Urinary bladder (tissue), 4 donors: Measurements from ENCODE around the gene ARPC5L. TPM values are rescaled to one million over a fixed set of nuclear protein-coding genes. Genes with fewer than 3 reads are reported as not detected.
A peak's percentile ranks its signal among the peaks of the same experiment; 100 is the strongest.

Source experiments
- DNase-seq: peaks from one replicate; pipeline ENCODE4 v3.0.0-alpha.2; 2015; ENCODE audit errors: extremely low spot score
- H3K27ac ChIP-seq: one replicate; pipeline ENCODE4 v1.5.1; 2013; ENCODE audit warnings: low read depth, mild to moderate bottlenecking, moderate library complexity
- H3K36me3 ChIP-seq: one replicate; pipeline ENCODE4 v1.6.1; 2013; ENCODE audit warnings: mild to moderate bottlenecking, moderate library complexity; ENCODE audit not compliant: insufficient read depth
- H3K4me1 ChIP-seq: one replicate; pipeline ENCODE4 v1.6.1; 2013; ENCODE audit warnings: mild to moderate bottlenecking, moderate library complexity; ENCODE audit not compliant: insufficient read depth
- H3K4me3 ChIP-seq: one replicate; pipeline ENCODE4 v1.5.1; 2013; ENCODE audit warnings: low read depth, low read length
- WGBS: extraction: QIAGEN DNeasy Blood & Tissue Kit; methylation state at CpG from one replicate; pipeline ENCODE4 v1.1.7; 2013; 5-methylcytosine and 5-hydroxymethylcytosine counted together
- polyA plus RNA-seq: library from polyadenylated mRNA; stranded (reverse); fragments of 200-250 nt; gene quantifications from one replicate; pipeline ENCODE4 v1.2.3, GENCODE V29; 2013
- total RNA-seq: library from RNA; depleted of rRNA; stranded (reverse); fragments of >200 nt; gene quantifications from one replicate; pipeline ENCODE4 v1.2.3, GENCODE V29; 2014
- donor health status: healthy with polysubstance abuse.
- donor health status: healthy.

ARPC5L gene
- total and polyA plus RNA-seq, 2 donors, result 8.8 to 30.3 TPM

- H3K4me1 ChIP-seq, result no peaks in the 10 kb centered on the region
- H3K36me3 ChIP-seq, result no peaks in the 10 kb centered on the region
- no peak for DNase-seq
- no peak overlapping the region for H3K27ac ChIP-seq
- 61% methylated on average over 13 of the region's 13 CpGs for WGBS
- H3K4me3 ChIP-seq, result no peak overlapping the region
Observed at GRCh38 chr9:124852121-124852828, 9.7 kb upstream of the ARPC5L start.

DNA sequence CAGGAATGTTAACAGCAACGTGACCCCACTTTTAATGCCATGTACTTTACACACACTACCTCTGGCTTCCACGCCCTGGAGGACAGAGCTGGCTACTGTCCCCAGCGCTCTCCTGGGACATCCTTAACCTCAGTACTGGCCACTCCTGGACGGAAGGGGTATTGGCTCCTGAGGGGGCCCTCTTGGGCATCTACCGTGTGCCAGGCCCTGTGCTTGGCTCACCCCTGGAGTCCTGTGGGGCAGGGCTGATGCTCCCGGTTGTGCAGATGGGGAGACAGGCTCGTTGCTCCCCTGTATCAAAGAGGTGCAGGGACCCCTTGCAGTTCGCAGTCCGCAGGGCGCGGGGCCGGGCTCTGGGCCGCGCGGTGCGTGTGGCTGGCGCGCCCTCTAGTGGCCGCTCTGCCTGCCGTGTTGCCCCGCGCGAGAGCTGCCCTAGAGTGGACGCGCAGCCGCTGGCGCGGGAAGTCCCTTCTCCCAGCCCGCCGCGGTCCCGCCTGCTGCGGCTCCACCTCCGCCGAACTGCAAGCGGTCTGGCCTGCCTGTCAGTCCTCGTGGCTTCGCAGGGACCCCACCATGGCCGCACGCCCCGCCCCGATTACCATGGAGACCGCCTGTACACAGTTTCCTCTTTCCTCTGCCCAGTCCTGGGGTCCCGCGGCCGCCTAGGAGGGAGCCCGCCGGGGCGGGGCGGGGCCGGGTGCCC lies 8.9 kb upstream of the ARPC5L start, which contains the start of gene WDR38:
Gene WDR38 (plus strand): TSS at position 632 of the 703 bp plus-strand sequence. CDS start 72 bp downstream, outside the sequence.
- H3K4me3 ChIP-seq, result peak within 1 kb of the TSS; percentile 34
- no peak within 1 kb of the TSS for H3K27ac ChIP-seq
- H3K4me1 ChIP-seq, result no peaks in the 10 kb centered on the region
- WGBS, result under 1% methylated on average over 51 of the region's 51 CpGs
- DNase-seq, result no peak
- H3K36me3 ChIP-seq, result peaks cover 2% of the 10 kb centered on the region

DNA sequence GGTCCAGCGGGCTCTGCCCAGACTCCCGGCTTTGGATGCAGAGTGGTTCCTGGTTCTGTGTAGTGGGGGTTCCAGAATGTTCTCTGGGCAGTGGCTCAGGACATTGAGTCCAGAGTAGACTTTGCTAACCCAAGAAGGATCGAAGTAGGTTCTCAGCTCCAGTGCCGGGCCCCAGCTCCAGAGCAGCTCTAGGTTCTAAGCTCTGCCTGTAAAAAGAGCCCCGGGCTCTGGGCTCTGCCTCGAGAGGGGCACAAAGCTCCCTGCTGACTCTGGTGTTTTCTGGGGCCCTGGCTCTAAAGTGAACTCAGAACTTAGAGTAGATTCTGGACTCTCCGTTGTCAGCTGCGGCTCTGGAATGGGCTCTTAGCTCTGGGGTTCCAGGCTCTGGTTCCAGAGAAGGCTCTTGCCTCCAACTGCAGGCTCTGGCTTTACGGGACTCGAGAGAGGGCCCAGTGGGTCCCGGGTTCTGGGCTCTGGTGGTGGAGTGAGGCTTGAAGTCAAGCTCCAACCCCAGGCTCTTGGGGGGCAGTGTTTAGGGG lies 8.3 kb upstream of the ARPC5L start:
- WGBS, result 70% methylated on average over 11 of the region's 11 CpGs
- peaks cover 2% of the 10 kb centered on the region for H3K36me3 ChIP-seq
- no peaks in the 10 kb centered on the region for H3K4me1 ChIP-seq
- peak overlapping the region; percentile 34 for H3K4me3 ChIP-seq
- no peak for DNase-seq
- no peak overlapping the region for H3K27ac ChIP-seq

GRCh38 chr9:124854161-124854560 lies 7.8 kb upstream of the ARPC5L start:
- Histone ChIP-seq H3K36me3 (peaks cover 2% of the 10 kb centered on the region), H3K4me3 (no peak overlapping the region), H3K4me1 (no peaks in the 10 kb centered on the region), H3K27ac (no peak overlapping the region)
- 83% methylated on average over 8 of the region's 8 CpGs for WGBS
- no peak for DNase-seq

DNA sequence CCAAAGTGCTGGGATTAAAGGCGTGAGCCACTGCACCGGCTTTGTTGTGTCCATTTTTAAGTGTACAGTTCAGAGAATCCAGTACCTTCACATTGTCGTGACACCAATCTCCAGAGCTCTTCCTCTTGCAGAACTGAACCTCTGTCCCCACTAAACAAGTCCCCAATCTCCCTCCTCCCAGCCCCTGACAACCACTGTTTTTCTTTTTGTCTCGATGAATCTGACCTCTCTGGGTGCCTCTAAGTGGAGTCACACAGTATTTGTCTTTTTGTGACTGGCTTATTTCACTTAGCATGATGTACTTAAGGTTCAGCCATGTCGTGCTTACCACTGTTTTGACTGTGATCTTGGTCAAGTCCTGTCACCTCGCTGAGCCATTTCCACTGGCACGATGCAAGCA lies 7.1 kb upstream of the ARPC5L start:
- WGBS, result 67% methylated on average over 7 of the region's 7 CpGs
- H3K36me3 ChIP-seq, result peaks cover 2% of the 10 kb centered on the region
- DNase-seq, result no peak
- H3K4me1 ChIP-seq, result no peaks in the 10 kb centered on the region
- H3K4me3 ChIP-seq, result no peak overlapping the region
- H3K27ac ChIP-seq, result no peak overlapping the region

- 85% methylated on average over 18 of the region's 18 CpGs for WGBS
- Histone ChIP-seq H3K27ac (no peak overlapping the region), H3K4me3 (no peak overlapping the region), H3K36me3 (peaks cover 2% of the 10 kb centered on the region), H3K4me1 (no peaks in the 10 kb centered on the region)
- no peak for DNase-seq
Observed at GRCh38 chr9:124855566-124855943, 6.4 kb upstream of the ARPC5L start.

DNA sequence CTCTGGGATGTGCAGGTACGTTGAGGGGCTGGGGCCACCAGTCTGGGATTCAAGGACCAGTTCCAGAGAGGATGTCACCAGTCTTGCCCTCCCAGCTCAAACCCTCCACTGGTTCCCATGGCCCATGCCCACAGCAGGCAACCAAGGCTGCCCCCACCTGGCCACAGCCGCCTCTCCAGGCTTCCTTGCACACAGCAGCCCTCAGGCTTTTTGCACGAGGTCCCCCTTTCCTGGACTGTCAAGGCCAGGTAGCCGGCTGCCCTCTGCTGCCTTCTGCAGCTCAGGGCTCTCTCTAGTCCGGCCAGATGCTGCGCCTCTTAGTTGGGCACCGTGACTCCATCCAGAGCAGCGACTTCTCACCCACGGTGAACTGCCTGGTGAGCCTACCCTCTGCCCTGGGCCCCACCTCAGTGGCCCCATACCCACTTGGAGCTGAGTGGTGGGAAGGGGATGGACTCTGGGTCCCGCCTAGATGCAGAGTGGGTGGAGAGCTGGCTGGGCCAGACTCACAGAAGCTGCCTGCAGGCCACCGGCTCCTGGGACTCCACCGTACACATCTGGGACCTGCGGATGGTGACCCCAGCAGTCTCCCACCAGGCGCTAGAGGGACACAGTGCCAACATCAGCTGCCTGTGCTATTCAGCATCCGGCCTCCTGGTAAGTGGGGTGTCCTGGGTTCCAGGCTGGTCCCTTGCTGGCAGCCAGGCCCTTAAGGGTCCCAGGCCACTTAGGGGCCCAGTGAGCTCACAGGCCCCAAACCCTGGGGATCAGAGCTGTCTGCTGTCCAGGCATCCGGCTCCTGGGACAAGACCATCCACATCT lies 5.8 kb upstream of the ARPC5L start:
- H3K4me3 ChIP-seq, result no peak overlapping the region
- 59% methylated on average over 16 of the region's 16 CpGs for WGBS
- H3K4me1 ChIP-seq, result no peaks in the 10 kb centered on the region
- peaks cover 2% of the 10 kb centered on the region for H3K36me3 ChIP-seq
- DNase-seq, result no peak
- no peak overlapping the region for H3K27ac ChIP-seq

DNA sequence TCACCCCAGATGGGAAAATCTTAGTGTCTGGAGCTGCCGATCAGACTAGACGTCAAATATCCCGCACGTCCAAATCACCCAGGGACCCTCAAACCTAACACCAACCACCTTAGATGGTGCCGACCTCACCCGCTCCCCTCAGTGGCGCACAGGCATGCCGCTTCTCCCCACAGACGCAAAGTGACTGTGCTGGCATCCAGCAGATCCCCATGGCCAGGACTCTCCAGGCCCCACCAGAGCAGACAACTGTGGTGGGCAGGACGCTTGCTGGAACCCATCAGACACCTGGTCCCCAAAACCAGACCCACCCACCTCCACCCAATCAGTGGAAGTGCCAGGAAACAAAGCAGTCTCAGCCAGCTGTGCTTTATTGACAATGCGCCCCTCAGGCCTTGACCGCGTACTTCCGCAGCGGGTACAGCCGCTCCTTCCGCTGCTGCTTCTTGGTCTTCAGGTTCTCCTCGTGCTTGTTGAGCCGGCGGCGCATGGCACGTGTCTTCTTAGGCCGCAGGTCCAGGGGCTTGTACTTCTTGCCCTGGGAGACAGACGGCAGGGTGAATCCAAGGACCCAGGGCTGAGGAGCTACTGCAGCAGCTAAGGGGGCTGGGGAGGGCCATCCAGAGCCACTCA lies 4.3 kb upstream of the ARPC5L start:
- DNase-seq, result no peak
- Histone ChIP-seq H3K36me3 (peaks cover 2% of the 10 kb centered on the region), H3K27ac (no peak overlapping the region), H3K4me3 (no peak overlapping the region), H3K4me1 (no peaks in the 10 kb centered on the region)
- WGBS, result 86% methylated on average over 24 of the region's 24 CpGs

DNA sequence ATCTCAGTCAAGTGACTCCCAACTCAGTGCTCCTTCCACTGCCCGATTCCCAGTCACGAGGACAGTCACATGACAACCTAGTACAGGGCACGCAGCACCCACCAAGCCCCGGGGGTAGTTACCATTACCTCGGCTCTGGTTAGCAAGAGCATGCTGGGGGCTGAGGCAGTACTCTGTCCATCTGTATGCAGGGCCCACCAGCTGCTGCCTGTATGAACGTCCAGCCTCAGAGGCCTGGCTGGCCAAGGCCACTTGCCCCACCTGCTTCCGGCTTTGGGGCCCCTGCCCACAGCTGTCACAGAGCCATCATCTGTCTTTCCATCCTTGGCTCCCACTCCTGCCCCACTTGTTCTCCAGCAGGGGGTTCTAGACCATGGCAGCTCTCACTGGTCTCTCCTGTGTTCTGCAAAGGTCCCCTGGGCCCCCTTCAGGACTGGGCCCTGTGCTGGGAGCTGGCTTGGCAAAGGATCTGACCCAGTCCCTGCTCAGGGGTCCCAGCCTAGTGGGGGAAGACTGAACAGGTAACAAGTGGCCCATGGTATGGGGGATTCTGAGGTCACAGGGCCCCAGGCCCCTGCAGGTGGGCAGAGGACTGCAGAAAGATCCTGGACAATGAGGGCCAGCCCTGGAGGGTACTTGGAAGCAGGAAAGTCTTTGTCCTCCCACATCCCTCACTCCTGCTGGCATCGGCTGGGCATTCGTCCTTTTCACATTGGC lies 3.4 kb upstream of the ARPC5L start:
- Histone ChIP-seq H3K4me3 (no peak overlapping the region), H3K36me3 (peaks cover 2% of the 10 kb centered on the region), H3K27ac (no peak overlapping the region), H3K4me1 (no peaks in the 10 kb centered on the region)
- WGBS, result 77% methylated on average over 9 of the region's 9 CpGs
- no peak for DNase-seq

- no peak overlapping the region for H3K27ac ChIP-seq
- H3K4me1 ChIP-seq, result no peaks in the 10 kb centered on the region
- no peak for DNase-seq
- no peak overlapping the region for H3K4me3 ChIP-seq
- H3K36me3 ChIP-seq, result peaks cover 2% of the 10 kb centered on the region
- 63% methylated on average over 10 of the region's 10 CpGs for WGBS
Observed at GRCh38 chr9:124859803-124860581, 1.9 kb upstream of the ARPC5L start.

DNA sequence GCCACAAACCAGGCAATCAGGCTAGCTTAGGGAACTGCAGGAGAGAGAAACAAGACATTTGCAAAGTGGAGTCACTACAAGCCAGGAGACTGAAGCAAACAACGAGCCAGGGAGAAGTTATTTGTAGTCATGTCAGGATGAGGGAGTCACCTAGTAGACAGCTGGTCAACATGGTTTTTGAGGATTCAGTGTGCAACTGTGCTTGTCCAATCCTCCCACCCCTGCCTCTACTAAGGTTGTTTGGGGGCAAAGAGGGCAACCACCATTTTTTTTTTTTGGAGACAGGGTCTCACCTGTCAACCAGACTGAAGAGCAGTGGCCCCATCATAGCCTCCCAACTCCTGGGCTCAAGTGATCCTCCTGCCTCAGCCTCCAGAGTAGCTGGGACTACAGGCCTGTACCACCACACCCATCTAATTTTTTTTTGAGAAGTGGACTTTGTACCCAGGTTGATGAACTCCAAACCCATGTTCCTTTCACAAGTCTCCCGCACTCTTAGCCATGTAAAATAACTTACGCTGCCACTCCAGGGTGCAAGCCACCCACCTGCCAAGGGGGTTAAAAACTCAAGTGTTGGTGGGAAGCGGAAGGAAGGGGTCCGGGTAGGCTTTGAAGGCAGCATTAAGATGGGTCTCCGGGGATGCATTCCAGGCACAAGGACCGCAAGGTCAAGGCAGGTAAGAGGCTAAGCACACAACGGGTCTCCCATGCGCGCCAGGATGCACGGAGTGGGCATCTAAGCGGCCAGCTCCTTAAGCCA lies 1.2 kb upstream of the ARPC5L start:
- no peaks in the 10 kb centered on the region for H3K4me1 ChIP-seq
- no peak overlapping the region for H3K27ac ChIP-seq
- peaks cover 2% of the 10 kb centered on the region for H3K36me3 ChIP-seq
- WGBS, result 12% methylated on average over 12 of the region's 12 CpGs
- peak overlapping the region; percentile 82 for H3K4me3 ChIP-seq
- no peak for DNase-seq
